Mesothelial cell of epicardium (in vitro differentiated cells): ENCODE measurements around the gene SNRNP25. TPM values are rescaled to one million over a fixed set of nuclear protein-coding genes. Genes with fewer than 3 reads are reported as not detected.

Source experiments
- DNase-seq, 2 experiments: peaks; one replicate each; pipeline ENCODE4 v3.0.0; 2021; ENCODE audit warnings: low spot score in 2 of 2; ENCODE audit not compliant: unreplicated experiment in 2 of 2
- H3K27ac Mint-ChIP-seq: 2 replicates; pipeline ENCODE4 v1.8.0; 2021; ENCODE audit warnings: mixed read lengths
- H3K27me3 Mint-ChIP-seq: 2 replicates; pipeline ENCODE4 v1.8.0; 2021; ENCODE audit warnings: low read depth, mixed read lengths
- H3K36me3 Mint-ChIP-seq: 2 replicates; pipeline ENCODE4 v1.8.0; 2021; ENCODE audit warnings: mixed read lengths
- H3K4me1 Mint-ChIP-seq: 2 replicates; pipeline ENCODE4 v1.8.0; 2021; ENCODE audit warnings: mixed read lengths
- H3K4me3 Mint-ChIP-seq: 2 replicates; pipeline ENCODE4 v1.8.0; 2021; ENCODE audit warnings: mild to moderate bottlenecking, moderate library complexity, mixed read lengths
- H3K9me3 Mint-ChIP-seq: 2 replicates; pipeline ENCODE4 v1.8.0; 2021; ENCODE audit warnings: mixed read lengths
- CTCF ChIP-seq: fragments of 200-600 bp; sonication (generic); IDR thresholded peaks from one replicate; pipeline ENCODE4 v1.5.0; 2021; ENCODE audit warnings: antibody characterized with exemption; ENCODE audit not compliant: unreplicated experiment
- total RNA-seq: library from RNA; stranded (reverse); gene quantifications from 3 replicates; pipeline ENCODE4 v1.2.1, GENCODE V29; 2021

Gene SNRNP25
- total RNA-seq, 1 donor from 2014 or later = 33.1 TPM

GRCh38 chr16:79151-80054 lies 25.8 kb downstream of the SNRNP25 start:
- H3K27me3 Mint-ChIP-seq = no peaks in the 10 kb centered on the region
- H3K9me3 Mint-ChIP-seq = no peaks in the 10 kb centered on the region
- H3K36me3 Mint-ChIP-seq = peaks cover 4% of the 10 kb centered on the region
- no peak for TF ChIP-seq CTCF
- H3K4me3 Mint-ChIP-seq = peak overlapping the region; percentile 83
- H3K4me1 Mint-ChIP-seq = peaks cover 30% of the 10 kb centered on the region
- H3K27ac Mint-ChIP-seq = no peak overlapping the region
- DNase-seq = no peak

GRCh38 chr16:83060-83603 lies 29.5 kb downstream of the SNRNP25 start:
- H3K27ac Mint-ChIP-seq = no peak overlapping the region
- no peak for DNase-seq
- no peaks in the 10 kb centered on the region for H3K9me3 Mint-ChIP-seq
- no peak for TF ChIP-seq CTCF
- H3K4me3 Mint-ChIP-seq = no peak overlapping the region
- no peaks in the 10 kb centered on the region for H3K27me3 Mint-ChIP-seq
- peaks cover 4% of the 10 kb centered on the region for H3K4me1 Mint-ChIP-seq
- peaks cover 9% of the 10 kb centered on the region for H3K36me3 Mint-ChIP-seq

GRCh38 chr16:83781-84615 lies 30.4 kb downstream of the SNRNP25 start:
- H3K4me3 Mint-ChIP-seq = no peak overlapping the region
- H3K36me3 Mint-ChIP-seq = peaks cover 11% of the 10 kb centered on the region
- no peak overlapping the region for H3K27ac Mint-ChIP-seq
- H3K4me1 Mint-ChIP-seq = no peaks in the 10 kb centered on the region
- DNase-seq = no peak
- no peak for TF ChIP-seq CTCF
- no peaks in the 10 kb centered on the region for H3K27me3 Mint-ChIP-seq
- H3K9me3 Mint-ChIP-seq = no peaks in the 10 kb centered on the region

GRCh38 chr16:84718-85406 lies 31.2 kb downstream of the SNRNP25 start:
- H3K36me3 Mint-ChIP-seq = peaks cover 11% of the 10 kb centered on the region
- H3K9me3 Mint-ChIP-seq = no peaks in the 10 kb centered on the region
- H3K27me3 Mint-ChIP-seq = no peaks in the 10 kb centered on the region
- H3K4me3 Mint-ChIP-seq = no peak overlapping the region
- no peaks in the 10 kb centered on the region for H3K4me1 Mint-ChIP-seq
- TF ChIP-seq CTCF = no peak
- no peak for DNase-seq
- H3K27ac Mint-ChIP-seq = no peak overlapping the region

GRCh38 chr16:85407-85782 lies 31.8 kb downstream of the SNRNP25 start:
- no peak for TF ChIP-seq CTCF
- H3K4me3 Mint-ChIP-seq = no peak overlapping the region
- H3K36me3 Mint-ChIP-seq = peaks cover 13% of the 10 kb centered on the region
- no peak for DNase-seq
- no peak overlapping the region for H3K27ac Mint-ChIP-seq
- no peaks in the 10 kb centered on the region for H3K9me3 Mint-ChIP-seq
- no peaks in the 10 kb centered on the region for H3K27me3 Mint-ChIP-seq
- no peaks in the 10 kb centered on the region for H3K4me1 Mint-ChIP-seq
